Natural killer cell (primary cell): ENCODE data around the gene MRAP2. TPM values are rescaled to one million over a fixed set of nuclear protein-coding genes. Genes with fewer than 3 reads are reported as not detected.
"Not testable (repeated sequence)": the region's sequence is repeated elsewhere in the genome, so short reads cannot be mapped to it uniquely, and the experiment has no call there.

Experiments
- ATAC-seq, 3 donors: fragments of 150-1000 bp in 2 of 3; fragments of 200-7000 bp in 1 of 3; cut with Tn5 transposase; 1 replicate in 1 of 3; 2 replicates in 2 of 3; pipeline ENCODE4 v1.10.0; 2021; ENCODE audit warnings: mild to moderate bottlenecking in 2 of 3, moderate library complexity in 2 of 3
- DNase-seq, 2 donors: peaks; one replicate each; pipeline versions ENCODE4 v3.0.0 to v3.0.0-alpha.2; 2013 to 2021; ENCODE audit warnings: mixed read lengths in 1 of 2
- H3K27ac ChIP-seq: one replicate; pipeline ENCODE4 v1.5.1; 2013; ENCODE audit warnings: mild to moderate bottlenecking, low read length
- H3K27me3 ChIP-seq: one replicate; pipeline ENCODE4 v1.6.1; 2013; ENCODE audit warnings: low read length; ENCODE audit not compliant: control insufficient read depth, insufficient read depth
- H3K36me3 ChIP-seq: one replicate; pipeline ENCODE4 v1.6.1; 2013; ENCODE audit warnings: low read length; ENCODE audit not compliant: control insufficient read depth, insufficient read depth
- H3K4me1 ChIP-seq: one replicate; pipeline ENCODE4 v1.6.1; 2013; ENCODE audit warnings: low read length; ENCODE audit not compliant: control insufficient read depth, insufficient read depth
- H3K4me3 ChIP-seq: one replicate; pipeline ENCODE4 v1.5.1; 2013; ENCODE audit warnings: low read length
- H3K9me3 ChIP-seq: one replicate; pipeline ENCODE4 v1.6.1; 2013; ENCODE audit warnings: low read length; ENCODE audit not compliant: control insufficient read depth, insufficient read depth
- H3K27ac Mint-ChIP-seq, 2 donors: one replicate each; pipeline ENCODE4 v1.8.0; 2022; ENCODE audit warnings: mild to moderate bottlenecking in 2 of 2, mixed read lengths in 2 of 2, moderate library complexity in 1 of 2
- H3K27me3 Mint-ChIP-seq, 2 donors: one replicate each; pipeline ENCODE4 v1.8.0; 2022; ENCODE audit warnings: low read depth in 2 of 2, mixed read lengths in 2 of 2
- H3K36me3 Mint-ChIP-seq: one replicate; pipeline ENCODE4 v1.8.0; 2022; ENCODE audit warnings: mixed read lengths
- H3K4me1 Mint-ChIP-seq, 2 donors: one replicate each; pipeline ENCODE4 v1.8.0; 2022; ENCODE audit warnings: mixed read lengths in 2 of 2
- H3K4me3 Mint-ChIP-seq: one replicate; pipeline ENCODE4 v1.8.0; 2022; ENCODE audit warnings: mild to moderate bottlenecking, moderate library complexity, mixed read lengths
- H3K9me3 Mint-ChIP-seq, 2 donors: one replicate each; pipeline ENCODE4 v1.8.0; 2022; ENCODE audit warnings: mixed read lengths in 2 of 2
- CTCF ChIP-seq: fragments of 200-600 bp; IDR thresholded peaks from one replicate; pipeline ENCODE4 v1.8.0; 2022; ENCODE audit warnings: antibody characterized with exemption
- WGBS: methylation state at CpG from one replicate; pipeline ENCODE4 v1.1.7; 2013; ENCODE audit warnings: missing lambda C conversion rate; ENCODE audit not compliant: insufficient coverage; 5-methylcytosine and 5-hydroxymethylcytosine counted together
- intact Hi-C: fragments of 100-400 bp; cut with micrococcal nuclease; formaldehyde crosslinking; loops from one replicate; pipeline ENCODE4 v1.14.2; 2022
- total RNA-seq, 4 donors: library from RNA; stranded (reverse); fragments of 120-200 nt in 1 of 4; gene quantifications; one replicate each; pipeline versions ENCODE4 v1.2.3 to v1.2.4, GENCODE V29; 2013 to 2022

The MRAP2 gene
- total RNA-seq, 3 donors from 2014 or later (not counting 1 experiment from before 2014, with no cell fraction given), result not detected

GRCh38 chr6:84062519-84063154, 29.1 kb downstream of the MRAP2 start:
- no peak for DNase-seq
- Histone ChIP-seq H3K36me3 (no peaks in the 10 kb centered on the region), H3K27ac (no peak overlapping the region), H3K27me3 (no peaks in the 10 kb centered on the region), H3K4me3 (no peak overlapping the region), H3K4me1 (no peaks in the 10 kb centered on the region), H3K9me3 (no peaks in the 10 kb centered on the region)
- H3K4me3 Mint-ChIP-seq, result no peak overlapping the region
- ATAC-seq, result no peak
- intact Hi-C loops, result no loop called here
- no peaks in the 10 kb centered on the region for H3K4me1 Mint-ChIP-seq
- no peak for TF ChIP-seq CTCF
- H3K27me3 Mint-ChIP-seq, result no peaks in the 10 kb centered on the region
- H3K9me3 Mint-ChIP-seq, result no peaks in the 10 kb centered on the region
- H3K36me3 Mint-ChIP-seq, result no peaks in the 10 kb centered on the region
- WGBS, result 79% methylated on average over 6 of the region's 6 CpGs
- no peak overlapping the region for H3K27ac Mint-ChIP-seq

- H3K27ac Mint-ChIP-seq, result no peak overlapping the region
- DNase-seq (no peak), ATAC-seq (no peak)
- no peak overlapping the region for H3K4me3 Mint-ChIP-seq
- Histone ChIP-seq H3K27ac (no peak overlapping the region), H3K4me1 (no peaks in the 10 kb centered on the region), H3K27me3 (no peaks in the 10 kb centered on the region), H3K4me3 (no peak overlapping the region), H3K9me3 (no peaks in the 10 kb centered on the region), H3K36me3 (no peaks in the 10 kb centered on the region)
- no peaks in the 10 kb centered on the region for H3K36me3 Mint-ChIP-seq
- H3K9me3 Mint-ChIP-seq, result peaks cover 0 to 5% of the 10 kb centered on the region in 2 donors
- 87% methylated on average over 2 of the region's 2 CpGs for WGBS
- TF ChIP-seq CTCF, result no peak
- no peaks in the 10 kb centered on the region for H3K4me1 Mint-ChIP-seq
- H3K27me3 Mint-ChIP-seq, result no peaks in the 10 kb centered on the region
- intact Hi-C loops, result no loop called here
Measured at GRCh38 chr6:84065693-84066290, 32.2 kb downstream of the MRAP2 start.

GRCh38 chr6:84066536-84066935, 33.0 kb downstream of the MRAP2 start:
- Histone ChIP-seq H3K36me3 (no peaks in the 10 kb centered on the region), H3K4me1 (no peaks in the 10 kb centered on the region), H3K27ac (no peak overlapping the region), H3K27me3 (no peaks in the 10 kb centered on the region), H3K4me3 (no peak overlapping the region), H3K9me3 (no peaks in the 10 kb centered on the region)
- peaks cover 0 to 5% of the 10 kb centered on the region in 2 donors for H3K9me3 Mint-ChIP-seq
- no peaks in the 10 kb centered on the region for H3K4me1 Mint-ChIP-seq
- ATAC-seq, result no peak
- no peaks in the 10 kb centered on the region for H3K36me3 Mint-ChIP-seq
- DNase-seq, result no peak
- H3K4me3 Mint-ChIP-seq, result no peak overlapping the region
- WGBS, result 20% methylated on average over 1 of the region's 3 CpGs
- H3K27me3 Mint-ChIP-seq, result no peaks in the 10 kb centered on the region
- no peak overlapping the region for H3K27ac Mint-ChIP-seq
- TF ChIP-seq CTCF, result no peak
- intact Hi-C loops, result no loop called here

- H3K27me3 ChIP-seq, H3K4me3 ChIP-seq, H3K4me3 Mint-ChIP-seq, H3K9me3 ChIP-seq, H3K9me3 Mint-ChIP-seq, DNase-seq, H3K27me3 Mint-ChIP-seq, H3K4me1 Mint-ChIP-seq, H3K27ac Mint-ChIP-seq, H3K27ac ChIP-seq, ATAC-seq, H3K36me3 Mint-ChIP-seq, H3K36me3 ChIP-seq, H3K4me1 ChIP-seq, intact Hi-C loops: not testable (repeated sequence)
- WGBS, result 87% methylated on average over 5 of the region's 5 CpGs
Measured at GRCh38 chr6:84068873-84069272, 35.3 kb downstream of the MRAP2 start.
